Hepatic stellate cell (primary cell): Measurements from ENCODE around the gene ADCY9.
"Not testable (repeated sequence)": the region's sequence is repeated elsewhere in the genome, so short reads cannot be mapped to it uniquely, and the experiment has no call there.

Experiments
- DNase-seq: peaks from one replicate; pipeline ENCODE4 v3.0.0; 2011; ENCODE audit warnings: low spot score

ADCY9 gene

DNA sequence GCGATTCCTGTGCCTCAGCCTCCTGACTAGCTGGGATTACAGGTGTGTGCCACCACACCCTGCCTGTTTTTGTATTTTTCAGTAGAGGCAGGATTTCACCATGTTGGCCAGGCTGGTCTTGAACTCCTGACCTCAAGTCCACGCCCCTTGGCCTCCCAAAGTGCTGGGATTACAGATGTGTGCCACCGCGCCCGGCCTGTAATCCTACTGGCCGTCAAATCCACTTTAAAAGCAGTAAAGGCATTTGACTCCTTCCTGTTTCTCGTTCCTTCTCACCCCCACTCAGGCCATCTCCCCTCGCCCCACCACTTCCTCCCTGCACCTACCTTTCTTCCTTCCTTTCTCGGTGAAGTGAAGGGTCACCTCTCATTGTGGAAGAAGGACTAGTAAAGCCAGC is 166.3 kb downstream of the ADCY9 start:
- DNase-seq = no peak

DNA sequence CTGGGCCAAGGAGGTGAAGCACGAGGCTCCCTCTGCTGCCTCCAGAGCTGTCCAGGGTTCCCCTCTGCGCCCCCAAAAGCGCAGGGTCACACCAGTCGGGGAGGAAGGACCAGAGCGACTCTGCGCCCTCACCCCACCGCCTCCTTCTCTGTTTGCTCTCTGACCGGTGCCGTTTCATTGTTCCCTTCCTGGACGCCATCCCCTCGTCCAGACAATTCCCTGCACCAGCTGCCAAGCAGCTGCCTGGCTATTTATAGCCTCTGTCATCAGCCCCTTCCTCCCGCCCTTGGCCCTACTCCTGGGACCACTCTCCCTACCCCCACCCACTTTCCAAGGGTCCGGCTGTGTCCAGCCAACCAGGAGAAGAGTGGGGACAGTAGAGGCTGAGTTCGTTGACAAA is 167.0 kb downstream of the ADCY9 start:
- DNase-seq = no peak

DNA sequence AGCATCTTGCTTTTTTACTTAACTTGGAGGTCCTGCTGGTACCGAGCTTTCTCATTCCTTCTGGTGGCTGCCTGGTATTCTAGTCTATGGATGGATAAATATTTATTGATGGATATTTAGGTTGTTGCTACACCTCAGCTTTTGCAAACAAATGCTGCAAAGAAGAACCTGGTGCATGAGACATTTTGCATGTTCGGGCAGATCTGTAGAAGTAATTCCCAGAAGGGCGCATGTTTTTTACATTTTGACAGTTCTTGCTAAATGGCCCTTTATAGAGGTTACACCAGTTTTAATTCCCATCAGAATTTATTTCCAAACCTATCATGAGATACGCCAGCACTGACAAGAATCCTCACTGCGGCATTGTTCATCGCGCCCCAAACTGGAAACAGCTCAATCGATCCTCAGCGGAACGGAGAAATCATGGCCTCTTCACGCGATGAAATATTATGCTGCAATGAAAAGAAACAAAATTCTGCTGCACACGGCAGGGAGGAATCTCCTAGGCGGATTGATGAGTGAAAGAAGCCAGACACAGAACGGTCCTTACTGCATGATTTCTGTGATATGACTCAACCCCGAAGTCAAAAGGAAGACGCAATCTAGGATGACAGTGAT is 167.8 kb downstream of the ADCY9 start:
- no peak for DNase-seq

DNA sequence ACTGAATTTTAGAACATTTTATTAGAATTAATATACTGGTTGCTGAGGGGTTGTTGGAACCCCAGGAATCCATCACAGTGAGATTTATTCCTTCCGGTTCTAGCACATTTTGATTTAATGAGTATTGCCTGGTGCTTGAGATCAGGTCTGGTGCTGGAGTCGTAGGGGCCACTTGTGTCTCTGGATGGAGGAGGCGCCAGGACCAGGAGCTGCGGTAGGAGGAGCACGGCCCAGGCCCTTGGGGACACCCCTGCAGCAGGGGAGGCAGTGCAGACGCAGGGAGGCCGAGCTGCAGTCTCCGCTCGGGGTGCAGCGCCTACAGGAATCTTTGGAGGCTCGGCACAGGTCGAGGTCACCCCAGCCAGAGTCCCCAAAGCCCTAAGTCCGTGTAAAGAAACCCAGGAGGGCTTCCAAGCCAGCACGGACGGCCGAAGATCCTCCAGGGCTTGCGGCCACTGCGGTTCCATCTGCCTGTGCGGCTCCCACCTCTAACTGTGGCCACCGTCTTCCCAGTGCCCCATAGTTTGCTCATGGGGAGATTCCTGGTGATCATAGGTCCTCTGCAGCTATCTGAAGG is 169.6 kb downstream of the ADCY9 start:
- DNase-seq = no peak

DNA sequence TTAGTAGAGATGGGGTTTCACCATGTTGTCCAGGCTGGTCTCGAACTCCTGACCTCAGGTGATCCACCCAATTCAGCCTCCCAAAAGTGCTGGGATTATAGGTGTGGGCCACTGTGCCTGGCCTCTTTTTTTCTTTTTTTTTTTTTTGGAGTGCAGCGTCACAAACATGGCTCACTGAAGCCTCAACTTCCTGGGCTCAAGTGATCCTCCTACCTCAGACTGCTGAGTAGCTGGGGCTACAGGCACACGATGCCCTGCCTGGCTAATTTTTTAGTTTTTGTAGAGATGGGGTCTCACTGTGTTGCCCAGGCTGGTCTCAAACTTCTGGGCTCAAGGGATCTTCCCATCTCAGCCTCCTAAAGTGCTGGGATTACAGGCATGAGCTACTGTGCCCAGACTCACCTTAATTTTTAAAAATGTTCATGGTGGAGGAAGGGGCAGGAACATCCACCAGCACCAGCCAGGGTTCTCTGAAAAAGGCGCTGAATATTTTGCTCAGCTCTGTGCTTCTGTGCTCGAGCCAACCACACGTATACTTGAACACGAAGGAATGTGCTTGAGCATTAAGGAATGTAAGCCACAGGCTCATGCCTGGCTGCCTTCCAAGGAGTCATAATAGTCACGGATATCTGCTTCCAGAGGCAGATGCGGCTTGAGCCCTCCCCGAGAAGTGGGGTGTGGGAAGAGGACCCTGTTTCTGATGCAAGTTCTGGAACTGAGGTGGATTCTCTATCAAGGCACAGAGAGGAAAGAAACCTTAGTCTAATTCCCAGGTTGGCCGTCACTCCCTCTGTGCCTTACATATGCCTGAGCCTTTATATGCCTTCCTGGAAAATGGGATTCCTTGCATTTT is 170.3 kb downstream of the ADCY9 start:
- DNase-seq = peak; percentile 90

DNA sequence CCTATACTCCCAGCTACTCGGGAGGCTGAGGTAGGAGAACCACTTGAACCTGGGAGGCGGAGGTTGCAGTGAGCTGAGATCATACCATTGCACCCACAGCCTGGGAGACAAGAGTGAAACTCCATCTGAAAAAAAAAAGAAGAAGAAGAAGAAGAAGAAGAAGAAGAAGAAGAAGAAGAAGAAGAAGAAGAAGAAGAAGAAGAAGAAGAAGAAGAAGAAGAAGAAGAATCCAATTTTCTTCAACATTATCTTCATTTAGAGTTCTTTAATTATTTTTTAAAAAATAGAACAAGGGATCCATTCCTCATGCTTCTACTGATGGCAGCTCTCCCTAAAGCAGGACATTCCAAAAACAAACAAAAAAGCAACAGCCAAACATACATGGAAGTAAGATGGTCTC is 171.8 kb downstream of the ADCY9 start:
- DNase-seq = not testable (repeated sequence)

DNA sequence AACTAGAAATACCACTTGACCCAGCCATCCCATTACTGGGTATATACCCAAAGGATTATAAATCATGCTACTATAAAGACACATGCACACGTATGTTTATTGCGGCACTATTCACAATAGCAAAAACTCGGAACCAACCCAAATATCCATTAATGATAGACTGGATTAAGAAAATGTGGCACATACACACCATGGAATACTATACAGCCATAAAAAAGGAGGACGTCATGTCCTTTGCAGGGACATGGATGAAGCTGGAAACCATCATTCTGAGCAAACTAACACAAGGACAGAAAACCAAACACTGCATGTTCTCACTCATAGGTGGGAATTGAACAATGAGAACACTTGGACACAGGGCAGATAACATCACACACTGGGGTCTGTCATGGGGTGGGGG is 174.1 kb downstream of the ADCY9 start:
- DNase-seq = not testable (repeated sequence)

DNA sequence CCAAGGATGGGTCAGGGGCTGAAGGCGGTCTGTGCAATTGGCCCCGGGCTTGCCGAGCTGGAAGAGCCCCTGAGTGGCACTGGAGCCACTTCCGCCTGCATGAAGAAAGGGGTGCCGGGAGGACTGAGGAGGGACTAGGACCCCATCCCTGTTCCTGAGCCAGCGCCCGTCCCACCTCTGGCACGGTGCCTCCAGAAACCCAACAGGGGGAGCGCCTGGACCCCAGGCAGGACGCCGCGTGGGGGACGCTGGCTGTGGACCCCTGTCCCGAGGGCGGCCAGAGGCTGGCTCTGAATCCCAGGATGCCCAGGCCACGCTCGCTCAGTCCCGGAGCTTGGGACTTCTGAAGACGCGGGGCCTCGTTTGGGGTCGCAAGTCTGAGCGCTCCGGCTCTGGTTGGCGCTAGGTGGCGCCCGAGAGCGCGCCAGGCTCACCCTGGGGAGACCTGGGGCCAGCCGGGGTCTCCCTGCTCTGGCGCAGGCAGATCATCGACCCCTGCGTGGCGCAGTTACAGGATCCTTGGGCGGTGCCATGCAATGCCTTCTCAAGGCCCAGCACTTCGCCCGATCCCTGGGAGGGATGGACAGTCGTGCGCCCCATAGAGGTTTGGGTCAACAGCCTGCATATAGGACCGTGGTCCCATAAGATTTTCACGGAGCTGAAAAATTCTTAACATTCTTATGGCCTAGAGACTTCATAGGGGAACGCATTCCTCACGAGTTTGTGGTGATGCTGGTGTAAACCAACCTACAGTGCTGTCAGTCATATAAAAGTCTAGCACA is 177.2 kb downstream of the ADCY9 start:
- peak; percentile 89 for DNase-seq

DNA sequence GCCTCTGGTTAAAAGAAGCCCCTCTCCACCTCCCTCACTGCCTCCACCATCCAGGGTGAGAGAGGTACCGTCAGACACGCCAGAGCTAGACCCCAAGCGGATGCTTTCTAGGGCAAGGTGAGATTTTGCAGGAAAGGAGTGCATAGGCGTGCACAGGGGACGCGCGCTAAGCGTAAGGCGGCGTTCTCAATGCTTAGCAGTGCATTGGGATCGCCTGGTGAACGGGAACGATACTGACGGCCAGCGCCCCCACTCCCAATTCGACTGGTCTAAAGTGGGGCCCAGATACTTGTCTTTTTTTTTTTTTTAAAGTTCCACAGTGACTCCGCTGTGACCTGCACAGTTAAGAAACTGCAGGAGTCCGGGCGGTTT is 177.8 kb downstream of the ADCY9 start:
- DNase-seq = no peak

DNA sequence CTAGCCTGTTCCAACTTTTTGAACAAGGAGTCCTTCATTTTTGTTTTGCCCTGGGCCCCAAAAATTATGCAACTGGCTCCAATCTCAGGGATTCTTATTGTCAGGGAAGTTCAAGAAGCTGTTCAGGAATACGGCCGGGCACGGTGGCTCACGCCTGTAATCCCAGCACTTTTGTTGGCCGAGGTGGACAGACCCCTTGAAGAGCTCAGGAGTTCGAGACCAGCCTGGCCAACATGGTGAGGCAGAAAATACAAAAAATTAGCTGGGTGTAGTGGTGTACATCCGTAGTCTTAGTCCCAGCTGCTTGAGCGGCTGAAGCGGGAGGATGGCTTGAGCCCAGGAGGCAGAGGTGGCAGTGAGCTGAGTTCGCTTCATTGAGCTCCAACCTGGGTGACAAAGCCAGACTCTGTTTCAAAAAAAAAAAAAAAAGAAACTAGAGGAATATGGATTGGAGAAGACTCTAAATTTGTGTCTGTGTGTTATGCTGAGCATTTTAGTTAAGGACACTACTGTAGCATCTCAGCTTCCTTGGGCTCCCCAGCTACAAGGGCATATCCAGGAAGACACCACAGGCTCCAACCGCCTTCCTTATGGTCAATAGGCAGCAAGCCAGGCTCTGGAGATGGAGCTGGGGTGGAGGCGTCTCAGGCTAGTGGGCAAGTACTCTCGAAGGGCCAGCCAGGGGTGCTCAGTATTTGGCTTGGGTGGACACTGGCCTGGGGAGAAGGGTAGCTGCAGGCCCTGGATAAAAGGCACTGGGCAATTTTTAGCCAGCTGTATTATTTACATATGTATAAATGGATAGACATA is 179.0 kb downstream of the ADCY9 start:
- no peak for DNase-seq

DNA sequence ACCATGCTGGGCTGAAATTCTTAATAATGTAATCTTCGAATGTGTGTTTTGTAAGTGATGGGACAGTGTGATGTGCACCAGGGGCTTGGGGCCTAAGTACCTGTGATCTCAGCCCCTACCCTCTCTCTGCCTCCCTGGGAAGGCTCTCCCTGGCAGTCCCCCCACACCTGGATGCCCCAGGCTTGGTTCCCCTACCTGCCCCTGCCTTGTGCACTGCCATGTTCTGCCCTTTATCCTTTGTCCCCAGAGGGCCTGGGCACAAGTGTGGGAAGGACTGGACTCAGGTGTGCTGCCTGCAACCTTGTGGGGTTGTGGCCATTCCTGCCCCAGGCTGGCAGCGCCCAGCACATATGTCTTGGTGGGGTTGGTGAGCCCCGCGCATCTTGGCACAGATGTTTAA is 180.3 kb downstream of the ADCY9 start:
- DNase-seq = no peak

DNA sequence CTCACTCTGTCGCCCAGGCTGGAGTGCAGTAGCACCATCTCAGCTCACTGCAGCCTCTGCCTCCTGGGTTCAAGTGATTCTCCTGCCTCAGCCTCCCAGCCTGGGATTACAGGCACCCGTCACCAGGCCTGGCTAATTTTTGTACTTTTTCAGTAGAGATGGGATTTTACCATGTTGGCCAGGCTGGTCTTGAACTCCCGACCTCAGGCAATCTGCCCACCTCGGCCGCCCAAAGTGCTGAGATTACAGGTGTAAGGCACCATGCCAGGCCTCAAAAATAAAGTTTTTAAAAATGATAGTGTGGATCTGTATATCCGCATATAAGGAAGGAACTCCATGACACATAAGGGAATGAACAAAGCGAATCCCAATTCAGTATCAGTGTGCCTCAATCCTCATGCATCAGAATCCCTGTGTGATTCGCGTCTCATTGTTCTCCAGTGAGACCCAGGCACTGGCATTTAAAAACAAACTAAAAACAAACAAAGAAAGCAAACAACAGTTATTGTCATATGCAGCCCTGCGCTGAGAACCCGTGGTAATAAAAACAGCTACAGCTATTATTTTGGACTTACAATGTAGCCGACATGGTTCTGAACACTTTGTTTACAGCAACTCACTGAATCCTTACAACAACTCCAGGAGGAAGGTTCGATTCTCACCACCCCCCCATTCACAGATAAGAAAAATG is 181.6 kb downstream of the ADCY9 start:
- DNase-seq = no peak

DNA sequence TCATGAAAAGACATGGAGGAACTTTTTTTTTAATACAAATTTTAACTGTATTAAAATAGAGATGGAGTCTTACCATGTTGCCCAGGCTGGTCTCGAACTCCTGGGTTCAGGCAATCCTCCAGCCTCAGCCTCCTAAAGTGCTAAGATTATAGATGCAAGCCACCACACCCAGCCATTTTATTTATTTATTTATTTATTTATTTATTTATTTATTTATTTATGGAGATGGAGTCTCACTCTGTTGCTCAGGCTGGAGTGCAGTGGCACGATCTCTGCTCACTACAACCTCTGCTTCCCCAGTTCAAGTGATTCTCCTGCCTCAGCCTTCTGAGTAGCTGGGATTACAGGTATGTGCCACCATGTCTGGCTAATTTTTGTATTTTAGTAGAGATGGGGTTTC is 189.1 kb downstream of the ADCY9 start:
- not testable (repeated sequence) for DNase-seq

DNA sequence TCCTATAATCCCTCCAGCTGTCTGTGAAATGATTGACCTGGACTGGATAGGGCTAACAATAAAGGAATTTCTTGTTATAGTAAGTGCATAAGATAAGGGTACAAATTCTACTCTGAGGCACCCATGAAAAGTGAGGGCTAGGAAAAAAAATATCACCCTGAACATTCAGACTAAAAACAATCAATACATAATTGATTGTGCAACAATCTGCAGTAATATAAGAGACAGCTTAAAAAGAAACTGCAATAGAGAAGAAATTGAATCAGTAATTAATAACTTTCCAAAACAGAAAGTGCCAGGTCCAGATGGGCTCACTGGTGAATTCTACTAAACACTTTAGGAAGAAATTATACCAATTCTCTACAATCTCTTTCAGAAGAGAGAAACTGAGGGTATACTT is 191.5 kb downstream of the ADCY9 start:
- no peak for DNase-seq

DNA sequence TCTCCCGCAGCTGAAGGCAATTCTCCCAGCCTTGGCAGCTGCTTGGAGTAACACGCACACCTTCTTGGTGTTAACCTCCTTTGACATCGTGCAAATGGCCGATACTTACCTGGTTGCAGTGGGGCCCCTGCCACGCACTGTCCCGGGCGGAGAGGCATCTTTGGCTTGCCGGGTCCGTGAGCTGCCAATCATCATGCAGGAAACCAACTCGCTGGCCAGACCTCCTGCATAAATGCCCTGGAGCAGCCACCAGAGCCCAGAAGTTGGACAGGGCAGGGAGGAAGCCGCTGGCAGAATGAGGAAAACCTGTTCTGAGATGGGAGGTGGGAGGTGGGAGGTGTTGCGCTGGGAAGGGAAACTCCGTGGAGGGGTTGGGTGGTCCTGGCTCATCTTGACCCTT is 194.0 kb downstream of the ADCY9 start:
- no peak for DNase-seq

DNA sequence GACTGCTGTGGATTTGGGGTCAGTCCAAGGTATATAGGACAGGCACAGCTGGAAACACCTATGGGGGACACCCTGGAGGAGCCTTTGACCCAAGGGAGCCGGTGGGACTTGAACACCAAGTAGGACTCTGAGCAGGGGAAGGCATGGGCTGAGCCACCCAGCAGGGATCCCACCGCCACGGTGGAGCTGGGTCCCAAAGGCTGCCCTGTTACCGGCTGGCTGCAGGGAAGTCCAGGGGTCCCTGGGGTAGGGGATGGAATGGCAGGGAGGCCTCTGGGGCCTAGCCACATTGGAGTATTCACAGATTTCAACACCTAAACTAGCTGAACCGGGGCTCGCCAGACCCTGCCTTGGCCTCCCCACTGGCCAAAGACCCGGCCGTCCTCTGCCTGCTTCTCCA is 196.0 kb downstream of the ADCY9 start:
- DNase-seq = no peak

DNA sequence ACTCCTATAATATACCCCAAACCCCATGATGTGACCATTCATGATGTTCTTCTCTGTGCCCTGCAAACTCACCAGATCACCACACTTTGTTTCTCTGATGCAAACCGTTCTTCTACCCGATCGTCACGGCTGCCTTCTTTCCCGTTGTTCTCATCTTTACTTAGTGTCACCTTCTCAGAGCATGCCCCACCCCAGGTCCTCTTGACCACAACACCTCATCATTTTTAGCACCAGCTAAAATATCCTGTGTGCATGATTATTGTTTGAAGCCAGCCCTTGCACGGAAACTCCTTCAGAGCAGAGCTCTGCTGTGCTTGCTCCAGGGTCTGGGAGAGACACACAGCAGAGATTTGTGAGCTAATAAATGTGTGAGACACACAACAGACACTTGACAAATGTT is 196.8 kb downstream of the ADCY9 start:
- no peak for DNase-seq

DNA sequence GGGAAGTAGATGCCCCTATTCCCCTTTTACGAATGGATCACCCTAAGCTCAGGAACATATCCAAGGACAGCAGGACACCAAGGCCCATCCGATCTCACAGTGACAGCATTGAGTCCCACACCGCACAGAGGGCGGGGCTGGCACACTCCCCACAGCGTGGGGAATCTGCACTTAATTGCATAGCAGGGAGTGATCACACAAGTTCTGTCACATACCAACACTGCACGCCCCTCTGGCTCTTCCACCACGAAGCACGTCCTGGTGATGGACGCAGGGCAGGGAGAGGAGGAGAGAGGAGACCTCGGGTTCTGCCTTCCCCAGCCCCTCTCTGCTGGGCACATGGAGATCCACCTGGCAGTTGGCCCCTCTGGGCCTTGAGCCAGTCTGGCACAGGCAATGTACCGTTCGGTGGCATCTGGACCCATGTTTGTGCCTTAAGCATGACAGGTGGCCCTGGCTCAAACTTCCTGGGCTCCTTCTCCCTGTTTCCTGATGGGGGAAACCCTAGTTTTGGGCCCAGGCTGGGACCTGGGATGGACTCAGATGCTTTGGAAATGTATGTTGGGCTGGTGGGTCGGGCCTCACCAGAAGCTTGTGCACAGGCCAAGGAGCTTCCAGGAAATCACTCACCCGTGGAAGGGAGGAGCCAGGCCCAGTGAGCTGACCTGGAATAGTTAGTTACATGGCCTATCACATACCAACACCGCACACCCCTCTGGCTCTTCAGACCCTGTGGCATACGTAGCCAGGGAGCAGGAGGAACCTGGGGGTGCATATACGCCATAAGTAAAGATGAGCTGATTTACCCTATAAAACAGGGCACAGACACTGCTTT is 200.6 kb downstream of the ADCY9 start:
- DNase-seq = no peak

DNA sequence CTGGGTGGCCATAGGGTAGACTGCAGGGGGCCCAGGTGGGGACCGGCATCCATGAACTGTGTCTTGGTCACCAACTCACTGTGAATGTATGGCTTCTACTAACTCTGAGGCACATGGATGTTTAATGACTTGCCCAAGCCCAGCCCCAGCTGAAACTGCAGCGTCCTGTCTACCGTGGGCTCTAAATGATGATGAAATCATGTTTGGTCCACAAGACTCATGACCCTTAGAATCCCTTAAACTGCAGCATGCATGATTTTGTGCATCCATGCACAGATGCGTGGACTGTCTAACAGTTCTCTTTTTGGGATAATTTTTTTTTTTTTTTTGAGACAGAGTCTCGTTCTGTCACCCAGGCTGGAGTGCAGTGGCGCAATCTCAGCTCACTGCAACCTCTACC is 203.3 kb downstream of the ADCY9 start:
- DNase-seq = no peak
